ENCODE results near the gene MORN5. TPM values are rescaled to one million over a fixed set of nuclear protein-coding genes. Genes with fewer than 3 reads are reported as not detected.

Gene MORN5
- total RNA-seq, 1 donor from 2014 or later, result 0.64 TPM

- H3K9me3 Mint-ChIP-seq (ENCODE audit: unreplicated experiment), result no peaks in the 10 kb centered on the region
- H3K27me3 Mint-ChIP-seq (ENCODE audit: unreplicated experiment), result peaks cover 23% of the 10 kb centered on the region
- peaks cover 15% of the 10 kb centered on the region for H3K4me1 Mint-ChIP-seq (ENCODE audit: unreplicated experiment)
- no peaks in the 10 kb centered on the region for H3K36me3 Mint-ChIP-seq (ENCODE audit: low read depth, unreplicated experiment)
- H3K27ac Mint-ChIP-seq (ENCODE audit: unreplicated experiment), result no peak overlapping the region
- peak; percentile 85 for TF ChIP-seq CTCF (IDR thresholded peaks at IDR 0.05; ENCODE audit: unreplicated experiment)
- H3K4me3 Mint-ChIP-seq (ENCODE audit: unreplicated experiment), result peak overlapping the region; percentile 56
- peak; percentile 93 for DNase-seq (ENCODE audit: low spot score)
Measured at GRCh38 chr9:122125158-122125508, 34.6 kb upstream of the MORN5 start.

GRCh38 chr9:122125509-122126330, 34.0 kb upstream of the MORN5 start:
- Mint-ChIP-seq H3K27me3 (ENCODE audit: unreplicated experiment) (peaks cover 23% of the 10 kb centered on the region), H3K4me3 (ENCODE audit: unreplicated experiment) (peak overlapping the region; percentile 79), H3K9me3 (ENCODE audit: unreplicated experiment) (no peaks in the 10 kb centered on the region), H3K4me1 (ENCODE audit: unreplicated experiment) (peaks cover 15% of the 10 kb centered on the region), H3K27ac (ENCODE audit: unreplicated experiment) (peak overlapping the region; percentile 70), H3K36me3 (ENCODE audit: low read depth, unreplicated experiment) (no peaks in the 10 kb centered on the region)
- DNase-seq (ENCODE audit: low spot score), result no peak
- peak; percentile 7 for TF ChIP-seq CTCF (IDR thresholded peaks at IDR 0.05; ENCODE audit: unreplicated experiment)

- Mint-ChIP-seq H3K27ac (ENCODE audit: unreplicated experiment) (peak overlapping the region; percentile 70), H3K27me3 (ENCODE audit: unreplicated experiment) (peaks cover 23% of the 10 kb centered on the region), H3K9me3 (ENCODE audit: unreplicated experiment) (no peaks in the 10 kb centered on the region), H3K4me3 (ENCODE audit: unreplicated experiment) (peak overlapping the region; percentile 79), H3K4me1 (ENCODE audit: unreplicated experiment) (peaks cover 20% of the 10 kb centered on the region), H3K36me3 (ENCODE audit: low read depth, unreplicated experiment) (no peaks in the 10 kb centered on the region)
- TF ChIP-seq CTCF (IDR thresholded peaks at IDR 0.05; ENCODE audit: unreplicated experiment), result no peak
- DNase-seq (ENCODE audit: low spot score), result no peak
Measured at GRCh38 chr9:122126331-122127261, 33.1 kb upstream of the MORN5 start.

- H3K4me1 Mint-ChIP-seq (ENCODE audit: unreplicated experiment), result peaks cover 23% of the 10 kb centered on the region
- TF ChIP-seq CTCF (IDR thresholded peaks at IDR 0.05; ENCODE audit: unreplicated experiment), result no peak
- H3K4me3 Mint-ChIP-seq (ENCODE audit: unreplicated experiment), result no peak overlapping the region
- H3K27me3 Mint-ChIP-seq (ENCODE audit: unreplicated experiment), result peaks cover 24% of the 10 kb centered on the region
- H3K9me3 Mint-ChIP-seq (ENCODE audit: unreplicated experiment), result no peaks in the 10 kb centered on the region
- no peaks in the 10 kb centered on the region for H3K36me3 Mint-ChIP-seq (ENCODE audit: low read depth, unreplicated experiment)
- DNase-seq (ENCODE audit: low spot score), result no peak
- H3K27ac Mint-ChIP-seq (ENCODE audit: unreplicated experiment), result no peak overlapping the region
Measured at GRCh38 chr9:122127396-122127798, 32.3 kb upstream of the MORN5 start.

Measured in endothelial cell (in vitro differentiated cells).